HEK293T (cell line): ENCODE data around the gene IGF2BP3.

Source experiments
- FOXM1 ChIP-seq: fragments of 450-650 bp; IDR thresholded peaks from 2 replicates; pipeline ENCODE4 v1.6.1; 2017; ENCODE audit warnings: mild to moderate bottlenecking, borderline replicate concordance
- HDGF ChIP-seq: fragments of 450-650 bp; IDR thresholded peaks from 2 replicates; pipeline ENCODE4 v1.6.1; 2017; ENCODE audit warnings: antibody characterized with exemption, borderline replicate concordance
- SP1 ChIP-seq: fragments of 450-650 bp; IDR thresholded peaks from 2 replicates; pipeline ENCODE4 v1.6.1; 2017
- SUZ12 ChIP-seq: fragments of 450-650 bp; IDR thresholded peaks from 2 replicates; pipeline ENCODE4 v1.6.1; 2016; ENCODE audit warnings: mild to moderate bottlenecking

DNA sequence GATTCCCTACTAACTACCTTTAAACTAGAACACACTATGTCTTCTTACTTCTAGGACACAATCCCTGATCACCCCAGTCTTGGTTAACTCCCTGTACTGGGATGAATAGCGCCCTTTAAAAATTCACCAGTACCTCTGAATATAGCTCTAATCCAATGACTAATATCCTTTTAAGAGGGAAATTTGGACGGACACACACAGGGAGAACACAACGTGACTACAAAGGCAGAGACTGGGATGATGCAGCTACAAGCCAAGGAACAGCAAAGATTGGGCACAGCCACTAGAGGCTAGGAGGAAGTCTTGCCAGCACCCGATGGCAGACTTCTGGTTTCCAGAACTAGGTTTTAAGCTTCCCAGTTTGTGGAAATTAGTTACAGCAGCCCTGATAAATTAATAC is 89.7 kb downstream of the IGF2BP3 start:
- TF ChIP-seq SP1 (no peak), HDGF (no peak), FOXM1 (no peak), SUZ12 (no peak)
